GM21515 (cell line): ENCODE results near the gene POP7.
A peak's percentile ranks its signal among the peaks of the same experiment; 100 is the strongest.
"Not testable (repeated sequence)": the region's sequence is repeated elsewhere in the genome, so short reads cannot be mapped to it uniquely, and the experiment has no call there.

Source experiments
- ATAC-seq: cut with Tn5 transposase; IDR thresholded peaks from one replicate; pipeline ENCODE4 v1.9.1; 2021; ENCODE audit not compliant: unreplicated experiment

POP7 gene

DNA sequence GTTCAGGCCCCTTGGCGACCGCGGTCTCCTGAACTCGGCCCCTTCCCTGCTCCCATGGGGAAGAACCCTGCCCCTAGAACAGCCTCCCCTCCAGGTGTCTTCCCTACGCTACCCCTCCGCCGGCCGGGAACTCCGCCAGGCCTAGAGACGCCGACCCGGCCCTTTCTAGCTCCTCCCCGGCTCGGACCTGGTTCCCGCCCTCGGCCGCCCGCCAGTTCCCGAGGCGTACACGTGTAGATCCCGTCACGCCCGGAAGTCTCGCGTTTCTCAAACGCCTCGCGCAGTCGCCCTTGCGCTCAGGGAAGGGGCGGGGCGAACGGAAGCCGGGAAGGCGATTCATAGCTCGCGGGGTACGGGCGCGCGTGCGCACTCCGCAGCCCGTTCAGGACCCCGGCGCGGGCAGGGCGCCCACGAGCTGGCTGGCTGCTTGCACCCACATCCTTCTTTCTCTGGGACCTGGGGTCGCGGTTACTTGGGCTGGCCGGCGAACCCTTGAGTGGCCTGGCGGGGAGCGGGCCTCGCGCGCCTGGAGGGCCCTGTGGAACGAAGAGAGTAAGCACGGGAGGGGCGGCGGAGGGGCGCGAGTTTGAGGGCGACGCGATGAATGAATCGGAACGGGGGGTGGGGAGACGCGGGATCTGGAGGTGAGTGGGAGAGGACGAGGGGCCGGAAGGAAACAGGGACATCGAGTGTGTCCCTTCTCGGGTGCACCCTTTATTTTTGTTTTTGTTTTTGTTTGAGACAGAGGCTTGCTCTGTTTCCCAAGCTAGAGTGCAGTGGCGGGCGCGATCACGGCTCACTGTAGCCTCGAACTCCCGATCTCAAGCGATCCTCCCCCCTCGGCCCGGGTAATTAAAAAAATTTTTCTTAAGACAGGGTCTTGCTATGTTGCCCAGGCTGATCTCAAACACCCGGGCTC lies at the start of gene POP7:
Gene POP7, plus strand, starts transcription at position 369 of the 919 bp plus-strand sequence. CDS start 710 bp downstream, outside the sequence.
- peak; percentile 88 for ATAC-seq

DNA sequence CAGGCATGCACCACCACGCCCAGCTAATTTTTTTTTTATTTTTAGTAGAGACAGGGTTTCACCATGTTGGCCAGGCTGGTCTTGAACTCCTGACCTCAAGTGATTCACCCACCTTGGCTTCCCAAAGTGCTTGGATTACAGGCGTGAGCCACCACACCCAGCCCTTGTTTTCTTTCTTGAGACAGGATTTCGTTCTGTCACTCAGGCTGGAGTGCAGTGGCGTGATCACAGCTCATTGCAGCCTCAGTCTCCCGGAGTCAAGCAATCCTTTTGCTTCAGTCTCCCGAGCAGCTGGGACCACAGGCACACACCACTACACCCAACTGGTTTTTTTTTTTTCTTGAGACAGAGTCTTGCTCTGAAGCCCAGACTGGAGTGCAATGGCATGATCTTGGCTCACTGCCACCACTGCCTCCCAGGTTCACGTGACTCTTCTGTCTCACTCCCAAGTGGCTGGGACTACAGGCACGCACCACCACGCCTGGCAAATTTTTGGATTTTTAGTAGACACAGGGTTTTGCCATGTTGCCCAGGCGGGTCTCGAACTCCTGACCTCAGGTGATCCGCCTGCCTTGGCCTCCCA lies 43.6 kb upstream of the POP7 start:
- not testable (repeated sequence) for ATAC-seq

DNA sequence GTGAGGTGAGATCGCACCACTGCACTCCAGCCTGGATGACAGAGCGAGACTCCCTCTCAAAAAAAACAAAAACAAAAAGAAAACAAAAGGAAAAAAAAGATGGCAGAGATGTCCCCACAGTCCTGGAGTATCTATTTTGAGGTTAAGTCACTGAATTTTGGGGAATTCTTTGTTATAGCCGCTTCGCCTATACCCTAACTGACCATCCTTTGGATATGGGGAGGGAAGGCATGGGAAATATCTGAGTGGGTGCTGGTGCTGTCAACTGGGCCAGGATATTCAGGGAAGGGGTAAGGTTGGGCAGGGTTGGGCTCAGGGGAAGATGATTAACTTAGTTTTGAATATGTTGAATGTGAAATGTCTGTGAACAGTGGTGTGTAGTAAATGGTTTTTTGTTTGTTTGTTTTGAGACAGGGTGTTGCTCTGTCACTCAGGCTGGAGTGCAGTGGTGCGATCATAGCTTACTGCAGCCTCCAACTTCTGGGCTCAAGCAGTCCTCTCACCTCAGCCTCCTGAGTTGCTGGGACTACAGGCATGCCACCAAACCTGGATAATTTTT lies 40.7 kb upstream of the POP7 start:
- ATAC-seq: no peak

DNA sequence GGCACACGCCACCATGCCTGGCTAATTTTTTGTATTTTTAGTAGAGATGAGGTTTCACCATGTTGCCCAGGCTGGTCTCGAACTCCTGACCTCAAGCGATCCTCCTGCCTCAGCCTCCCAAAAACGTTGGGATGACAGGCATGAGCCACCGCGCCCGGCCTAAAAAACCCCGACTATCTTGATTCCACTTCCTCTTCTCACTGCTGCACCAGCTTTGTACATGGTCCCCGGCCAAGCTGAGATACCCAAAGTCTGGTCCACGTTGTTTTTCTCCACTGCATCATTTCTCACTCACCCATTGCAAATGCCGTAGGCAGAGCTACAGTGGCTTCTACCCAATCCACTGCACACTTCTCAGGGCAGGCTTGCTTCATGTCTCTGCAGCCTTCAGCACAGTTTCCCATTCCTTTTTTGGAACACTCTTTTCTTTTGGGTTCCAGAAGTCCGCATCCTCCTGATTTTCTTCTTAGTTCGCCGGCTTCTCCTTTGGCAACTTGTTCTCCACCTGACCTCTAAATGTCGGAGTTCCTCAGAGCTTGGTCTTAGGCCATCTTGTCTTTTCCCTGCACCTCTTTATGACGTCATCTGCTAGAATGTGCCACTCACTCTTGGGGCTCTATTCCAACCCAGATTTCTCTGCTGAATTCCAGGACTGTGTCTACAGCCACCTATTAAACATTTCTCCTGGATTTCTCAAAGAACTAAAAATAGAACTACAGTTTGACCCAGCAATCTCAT lies 38.4 kb upstream of the POP7 start:
- ATAC-seq: no peak

DNA sequence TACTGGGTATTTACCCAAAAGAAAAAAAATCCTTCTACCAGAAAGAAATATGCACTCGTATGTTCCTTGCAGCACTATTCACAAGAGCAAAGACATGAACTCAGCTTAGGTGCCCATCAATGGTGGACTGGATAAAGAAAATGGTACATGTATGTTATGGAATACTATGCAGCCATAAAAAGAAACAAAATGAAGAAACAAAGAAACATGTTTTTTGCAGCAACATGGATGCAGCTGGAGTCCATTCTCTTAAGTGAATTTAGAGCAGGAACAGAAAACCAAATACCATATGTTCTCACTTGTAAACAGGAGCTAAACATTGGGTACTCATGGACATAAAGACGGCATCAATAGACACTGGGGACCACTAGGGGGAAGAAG lies 37.9 kb upstream of the POP7 start:
- ATAC-seq: no peak

DNA sequence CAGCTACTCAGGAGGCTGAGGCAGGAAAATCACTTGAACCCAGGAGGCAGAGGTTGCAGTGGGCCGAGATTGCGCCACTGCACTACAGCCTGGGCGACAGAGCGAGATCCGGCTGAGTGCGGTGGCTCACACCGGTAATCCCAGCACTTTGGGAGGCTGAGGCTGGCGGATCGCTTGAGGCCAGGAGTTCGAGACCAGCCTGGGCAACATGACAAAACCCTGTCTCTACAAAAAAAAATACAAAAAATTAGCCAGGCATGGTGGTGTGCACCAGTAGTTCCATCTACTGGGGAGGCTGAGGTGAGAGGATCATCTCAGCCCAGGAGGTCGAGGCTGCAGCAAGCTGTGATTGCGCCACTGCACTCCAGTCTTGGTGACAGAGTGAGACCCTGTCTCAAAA lies 36.8 kb upstream of the POP7 start:
- ATAC-seq: not testable (repeated sequence)

DNA sequence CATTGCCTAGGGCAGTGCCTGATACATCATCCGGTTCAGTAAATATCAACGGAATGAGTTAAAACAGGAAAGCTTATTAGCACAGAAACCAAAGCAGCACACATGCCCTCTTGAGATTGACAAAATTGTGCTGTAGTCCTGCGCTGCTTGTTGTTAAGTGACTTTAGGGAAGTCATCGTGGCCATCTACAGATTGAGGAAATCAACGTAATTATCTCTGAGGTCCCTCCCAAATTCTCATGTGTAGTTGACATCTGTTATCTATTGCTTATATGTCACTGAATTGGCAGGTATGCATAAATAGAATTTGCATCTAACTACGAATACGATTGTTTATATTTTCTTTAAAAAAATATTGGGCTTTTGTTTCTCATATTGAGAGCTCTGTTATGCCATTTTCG lies 35.8 kb upstream of the POP7 start:
- no peak for ATAC-seq

DNA sequence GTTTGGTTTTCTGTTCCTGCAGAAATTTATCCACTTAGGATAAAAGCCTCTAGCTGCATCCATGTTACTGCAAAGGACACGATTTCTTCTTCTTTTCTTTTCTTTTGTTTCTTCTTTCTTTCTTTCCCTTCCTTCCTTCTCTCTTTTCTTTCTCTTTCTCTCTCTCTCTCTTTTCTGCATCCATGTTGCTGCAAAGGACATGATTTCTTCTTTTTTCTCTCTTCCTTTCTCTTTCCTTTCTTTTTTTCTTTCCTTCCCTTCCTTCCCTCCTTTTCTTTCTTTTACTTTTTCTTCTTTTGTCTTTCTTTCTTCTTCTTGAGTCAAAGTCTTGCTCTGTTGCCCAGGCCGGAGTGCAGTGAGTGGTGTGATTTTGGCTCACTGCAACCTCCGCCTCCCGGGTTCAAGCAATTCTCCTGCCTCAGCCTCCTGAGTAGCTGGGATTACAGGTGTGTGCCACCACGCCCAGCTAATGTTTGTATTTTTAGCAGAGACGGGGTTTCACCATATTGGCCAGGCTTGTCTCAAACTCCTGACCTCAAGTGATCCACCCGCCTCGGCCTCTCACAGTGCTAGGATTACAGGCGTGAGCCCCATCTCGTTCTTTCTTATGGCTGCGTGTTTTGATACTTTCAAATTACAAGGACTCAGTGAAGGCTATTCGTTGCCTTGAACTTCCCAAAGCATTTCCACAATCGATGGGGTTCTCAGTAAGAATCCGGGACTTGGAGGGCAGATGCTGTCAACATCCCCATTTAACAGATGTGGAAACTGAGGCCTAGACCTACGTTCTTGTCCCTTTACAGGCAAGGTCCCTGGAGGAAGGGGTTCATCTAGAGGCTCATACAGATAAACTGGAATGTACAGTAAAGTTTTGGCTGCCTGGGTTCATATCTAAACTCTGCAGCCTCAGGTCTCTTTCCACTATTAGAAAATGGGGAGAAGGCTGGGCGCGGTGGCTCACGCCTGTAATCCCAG lies 34.3 kb upstream of the POP7 start:
- no peak for ATAC-seq

DNA sequence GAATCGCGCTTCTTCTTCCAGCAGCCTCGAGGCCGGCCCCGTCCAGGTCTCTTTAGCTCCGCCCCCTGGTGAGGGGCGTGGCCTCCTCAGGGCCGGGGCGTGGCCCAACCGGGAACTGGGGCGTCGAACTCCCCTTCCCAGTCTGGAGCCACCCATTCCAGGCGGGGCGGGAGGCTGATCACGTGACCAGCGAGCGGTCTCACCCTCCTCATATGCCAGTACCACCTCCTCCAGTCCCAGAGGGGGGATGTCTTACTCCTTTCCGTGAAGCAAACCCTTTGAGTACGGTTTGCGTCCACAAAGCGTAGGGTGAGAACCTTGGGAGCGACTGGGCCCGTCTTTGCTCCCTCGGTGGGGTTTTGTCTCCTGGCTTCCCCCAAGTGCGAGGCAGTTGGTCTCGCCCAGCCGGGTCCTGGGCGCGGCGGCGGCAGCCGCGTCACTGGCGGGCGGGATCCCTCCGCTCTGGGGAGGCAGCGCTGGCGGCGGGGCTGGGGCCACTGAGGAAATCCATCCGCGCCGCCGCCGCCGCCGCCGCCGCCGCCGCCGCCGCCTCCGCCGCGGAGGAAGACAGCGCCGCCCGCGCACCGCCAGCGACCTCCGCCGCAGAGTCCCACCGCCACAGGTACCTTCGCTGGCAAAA lies 32.5 kb upstream of the POP7 start, which contains the start of gene GNB2:
Gene GNB2, plus strand, starts transcription at position 439 of the 640 bp plus-strand sequence. CDS start 2,526 bp downstream, outside the sequence.
- ATAC-seq: peak; percentile 64

DNA sequence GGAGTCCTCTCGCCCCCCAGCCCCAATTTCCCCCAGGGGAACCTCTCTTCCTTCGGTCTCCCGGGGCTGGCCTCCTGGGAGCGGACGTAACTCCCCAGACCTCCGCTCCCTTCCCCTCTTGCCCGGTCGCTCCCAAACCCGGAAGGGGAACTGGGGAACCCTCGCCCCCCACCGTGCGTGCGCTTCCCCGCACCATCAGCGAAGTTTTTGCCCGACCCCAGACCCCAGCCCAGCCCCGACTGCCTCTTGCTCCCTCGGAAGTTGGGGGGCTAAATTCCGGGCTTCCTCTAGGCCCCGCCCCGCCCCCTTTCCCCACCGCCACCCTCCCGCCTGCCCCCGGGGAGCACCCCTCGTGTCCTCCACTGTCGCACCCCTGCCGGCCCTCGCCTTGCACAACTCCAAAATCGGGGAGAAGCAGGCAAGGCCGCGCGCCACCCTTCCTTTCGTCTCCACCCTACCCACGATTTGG lies 31.9 kb upstream of the POP7 start:
- ATAC-seq: no peak

DNA sequence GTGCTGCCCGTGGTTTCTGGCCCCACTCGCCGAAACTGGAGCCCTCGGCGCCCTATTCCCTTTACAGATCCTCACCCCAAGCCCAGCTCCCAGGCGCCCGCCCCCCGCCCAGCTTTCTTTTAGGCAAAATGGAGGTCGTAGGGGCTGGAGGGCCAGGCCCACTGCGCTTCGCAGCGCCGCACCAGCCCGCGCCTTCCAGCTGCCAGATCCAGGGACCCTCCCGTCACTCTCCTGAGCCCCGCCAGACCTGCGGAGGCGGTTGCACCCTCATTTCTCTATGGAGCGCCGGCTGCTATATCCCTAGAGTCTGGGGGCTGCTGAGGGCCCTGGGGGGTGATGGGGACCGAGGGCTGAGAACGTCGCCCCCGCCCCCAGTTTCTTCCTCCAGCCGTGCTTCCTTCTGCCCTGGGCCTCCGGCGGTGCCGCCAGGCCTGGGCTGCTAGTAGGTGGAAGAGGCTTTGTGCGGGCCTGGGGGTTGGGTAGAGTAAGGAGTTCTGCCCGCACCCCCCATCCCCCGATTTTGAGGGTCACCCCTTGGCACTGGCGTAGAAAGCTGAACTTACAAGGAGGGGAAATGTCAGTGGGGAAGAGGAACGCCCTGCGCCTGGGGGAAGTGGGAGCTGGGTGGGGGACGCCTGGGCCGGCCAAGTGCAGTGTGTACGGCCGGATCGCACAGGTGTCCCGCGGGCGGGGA lies 31.4 kb upstream of the POP7 start:
- ATAC-seq: no peak

DNA sequence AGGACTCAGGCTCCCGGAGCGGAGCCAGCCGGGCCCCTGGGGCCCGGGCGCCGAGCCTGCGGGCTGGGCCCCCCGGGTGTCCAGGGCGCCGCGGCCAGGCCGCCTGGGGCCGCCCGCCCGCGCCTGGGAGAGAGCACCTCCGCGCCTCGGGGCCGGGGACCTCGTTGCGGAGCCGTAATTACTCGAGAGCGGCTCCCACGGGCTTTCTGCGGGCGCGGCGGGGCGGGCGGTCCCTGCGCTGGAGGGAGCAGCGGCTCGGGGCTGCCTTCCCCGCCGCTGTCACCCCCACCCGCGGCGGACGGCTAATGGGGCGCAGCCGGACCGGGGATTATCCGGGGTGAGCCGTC lies 30.8 kb upstream of the POP7 start:
- no peak for ATAC-seq

DNA sequence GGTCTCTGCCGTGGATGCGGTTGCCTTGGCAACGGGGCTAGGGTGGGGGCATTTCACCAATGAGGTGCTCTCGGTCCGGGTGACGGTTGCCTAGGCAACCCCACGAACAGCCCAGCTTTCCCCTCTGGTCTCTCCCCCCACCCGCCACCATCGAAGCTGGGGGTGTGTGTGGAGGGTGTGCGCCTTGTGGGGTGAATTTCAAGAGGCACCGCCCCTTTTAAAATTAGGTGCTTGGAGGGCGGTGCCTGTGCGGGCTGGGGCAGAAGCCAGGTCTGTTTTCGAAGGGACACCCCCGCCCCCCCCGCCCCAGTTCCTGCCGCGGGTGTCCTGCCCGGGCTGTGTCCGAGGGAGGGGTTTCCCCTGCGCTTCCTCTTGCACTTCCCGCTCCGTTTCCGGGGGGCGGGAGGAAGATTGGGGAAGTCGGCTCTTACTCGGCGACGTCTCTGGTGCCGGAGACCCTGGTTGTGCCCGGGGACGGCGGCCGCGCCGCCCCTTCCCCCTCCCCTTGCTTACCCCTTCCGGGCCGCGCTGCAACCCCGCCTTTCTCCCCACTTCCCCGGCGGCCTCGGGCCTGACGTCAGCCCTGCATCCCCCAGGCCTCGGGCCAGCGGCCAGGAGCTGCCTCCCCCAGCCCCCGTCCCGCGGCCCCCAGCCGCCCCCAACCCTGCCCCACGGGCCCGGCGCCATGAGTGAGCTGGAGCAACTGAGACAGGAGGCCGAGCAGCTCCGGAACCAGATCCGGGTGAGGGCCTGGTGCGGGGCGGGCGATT lies 30.2 kb upstream of the POP7 start:
- peak; percentile 28 for ATAC-seq

DNA sequence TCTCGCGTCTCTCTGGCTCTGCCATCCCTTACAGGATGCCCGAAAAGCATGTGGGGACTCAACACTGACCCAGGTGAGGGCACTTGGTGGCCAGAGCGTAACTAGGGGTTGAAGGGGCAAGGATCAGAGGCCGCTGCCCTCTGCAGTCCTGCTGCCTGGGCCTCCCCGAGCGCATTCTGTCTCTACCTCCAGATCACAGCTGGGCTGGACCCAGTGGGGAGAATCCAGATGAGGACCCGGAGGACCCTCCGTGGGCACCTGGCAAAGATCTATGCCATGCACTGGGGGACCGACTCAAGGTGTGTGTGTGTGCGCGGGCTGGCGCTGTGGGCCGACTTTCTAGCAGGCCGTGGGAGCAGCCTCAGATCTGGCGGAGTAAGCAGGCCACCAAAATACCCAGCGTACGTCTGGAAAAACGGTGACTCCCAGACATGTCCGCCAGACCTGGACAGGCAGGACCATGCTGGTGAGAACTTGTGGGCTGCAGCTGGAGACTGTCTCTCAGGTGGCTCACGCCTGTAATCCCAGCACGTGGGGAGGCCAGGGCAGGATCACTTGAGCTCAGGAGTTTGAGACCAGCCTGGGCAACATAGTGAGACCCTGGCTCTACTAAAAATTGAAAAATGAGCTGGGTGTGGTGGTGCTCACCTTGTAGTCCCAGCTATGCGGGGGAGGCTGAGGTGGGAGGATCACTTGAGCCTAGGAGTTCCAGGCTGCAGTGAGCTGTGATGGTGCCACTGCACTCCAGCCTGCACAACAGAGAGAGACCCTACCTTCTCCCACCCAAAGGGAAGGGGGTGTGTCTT lies 29.2 kb upstream of the POP7 start:
- no peak for ATAC-seq

DNA sequence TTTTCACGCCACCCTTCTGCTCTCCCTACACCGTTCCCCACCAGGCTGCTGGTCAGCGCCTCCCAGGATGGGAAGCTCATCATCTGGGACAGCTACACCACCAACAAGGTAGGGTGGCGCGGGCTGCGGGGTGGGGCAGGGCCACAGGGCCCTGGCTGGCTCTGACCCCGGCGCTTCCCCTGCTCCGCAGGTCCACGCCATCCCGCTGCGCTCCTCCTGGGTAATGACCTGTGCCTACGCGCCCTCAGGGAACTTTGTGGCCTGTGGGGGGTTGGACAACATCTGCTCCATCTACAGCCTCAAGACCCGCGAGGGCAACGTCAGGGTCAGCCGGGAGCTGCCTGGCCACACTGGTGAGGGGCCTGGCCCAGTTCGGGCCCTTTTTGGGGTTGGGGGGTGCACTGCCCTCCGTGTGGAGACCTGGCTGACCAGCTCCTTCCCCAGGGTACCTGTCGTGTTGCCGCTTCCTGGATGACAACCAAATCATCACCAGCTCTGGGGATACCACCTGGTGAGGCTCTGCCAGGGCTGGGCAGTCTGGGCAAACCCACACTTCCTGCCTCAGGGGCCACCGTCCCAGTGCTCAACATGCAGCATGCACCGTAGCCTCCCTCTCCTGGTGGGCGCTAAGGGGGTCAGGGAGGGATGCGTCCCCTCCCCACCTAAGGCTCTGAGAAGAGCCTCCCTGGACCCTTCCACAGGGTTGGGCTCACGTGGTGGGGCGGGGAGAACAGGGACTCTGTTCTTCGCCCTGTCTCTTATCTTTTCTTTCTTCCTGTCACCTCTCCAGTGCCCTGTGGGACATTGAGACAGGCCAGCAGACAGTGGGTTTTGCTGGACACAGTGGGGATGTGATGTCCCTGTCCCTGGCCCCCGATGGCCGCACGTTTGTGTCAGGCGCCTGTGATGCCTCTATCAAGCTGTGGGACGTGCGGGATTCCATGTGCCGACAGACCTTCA lies 28.3 kb upstream of the POP7 start:
- no peak for ATAC-seq

DNA sequence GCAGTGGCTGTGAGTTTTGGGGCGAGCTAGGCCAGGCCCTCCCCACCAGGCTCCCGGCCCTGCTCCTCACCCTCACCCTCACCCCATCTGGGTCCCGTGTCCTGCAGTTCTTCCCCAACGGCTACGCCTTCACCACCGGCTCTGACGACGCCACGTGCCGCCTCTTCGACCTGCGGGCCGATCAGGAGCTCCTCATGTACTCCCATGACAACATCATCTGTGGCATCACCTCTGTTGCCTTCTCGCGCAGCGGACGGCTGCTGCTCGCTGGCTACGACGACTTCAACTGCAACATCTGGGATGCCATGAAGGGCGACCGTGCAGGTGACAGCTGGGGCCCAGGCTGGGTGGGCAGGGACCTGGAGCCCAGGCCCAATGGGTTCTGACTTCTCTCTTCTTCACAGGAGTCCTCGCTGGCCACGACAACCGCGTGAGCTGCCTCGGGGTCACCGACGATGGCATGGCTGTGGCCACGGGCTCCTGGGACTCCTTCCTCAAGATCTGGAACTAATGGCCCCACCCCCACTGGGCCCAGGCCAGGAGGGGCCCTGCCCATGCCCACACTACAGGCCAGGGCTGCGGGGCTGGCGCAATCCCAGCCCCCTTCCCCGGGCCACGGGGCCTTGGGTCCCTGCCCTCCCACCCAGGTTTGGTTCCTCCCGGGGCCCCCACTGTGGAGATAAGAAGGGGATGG lies 27.5 kb upstream of the POP7 start:
- ATAC-seq: no peak
